ENCODE measurements around the gene NNT.
"Not testable (repeated sequence)": the region's sequence is repeated elsewhere in the genome, so short reads cannot be mapped to it uniquely, and the experiment has no call there.

The NNT gene

DNA sequence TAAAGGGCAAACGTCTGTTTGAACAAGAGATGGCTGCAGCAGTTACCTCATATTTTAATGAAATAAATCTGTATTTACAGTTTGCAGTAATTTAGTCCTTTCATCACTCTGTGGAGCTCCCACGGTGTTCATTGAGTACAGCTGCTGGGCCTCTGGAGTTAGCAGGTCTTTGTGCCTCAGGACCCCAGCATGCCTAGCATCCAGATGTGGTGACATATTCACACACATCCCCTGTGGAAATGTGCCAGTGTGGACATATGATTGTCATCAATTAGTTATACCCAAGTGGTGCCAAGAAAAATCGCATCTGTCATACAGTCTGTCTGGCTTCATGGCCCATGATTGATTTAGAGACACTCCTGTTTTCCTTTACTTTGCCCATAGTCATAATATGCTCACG lies 77.3 kb downstream of the NNT start:
- Histone ChIP-seq H3K36me3 (ENCODE audit: insufficient read depth, low read length) (no peaks in the 10 kb centered on the region), H3K4me1 (ENCODE audit: insufficient read depth, low read length) (no peaks in the 10 kb centered on the region), H3K9me3 (ENCODE audit: control insufficient read depth, insufficient read depth, low read length) (no peaks in the 10 kb centered on the region), H3K9ac (ENCODE audit: low read depth, low read length) (no peak overlapping the region)

DNA sequence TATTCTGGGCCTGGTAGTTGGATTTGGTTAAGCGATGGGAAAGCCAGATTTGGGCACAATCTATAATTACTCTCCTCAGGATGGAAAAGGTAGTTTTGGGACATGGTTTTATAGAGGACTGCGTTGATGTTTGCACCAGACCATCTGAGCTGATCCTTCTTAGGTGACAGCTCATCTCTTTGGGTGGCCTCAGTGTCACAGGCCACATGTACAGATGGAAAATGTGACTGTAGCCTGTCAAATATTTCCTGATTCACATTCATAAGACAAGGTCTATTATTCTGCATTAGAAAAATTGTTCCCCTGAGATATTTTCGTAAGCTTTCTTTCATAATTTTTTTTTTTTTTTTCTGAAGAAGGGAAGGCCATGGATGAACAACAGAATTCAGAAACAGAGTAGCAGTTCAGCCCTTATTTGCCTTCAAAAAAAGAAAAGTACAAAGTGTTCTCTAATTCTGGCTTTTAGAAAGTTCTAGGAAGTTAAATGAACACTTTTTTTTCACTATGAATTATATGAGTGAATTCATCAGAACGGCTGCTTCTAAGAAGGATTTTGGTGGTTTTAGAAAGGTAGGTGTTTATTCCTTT lies 81.0 kb downstream of the NNT start:
- Histone ChIP-seq H3K9ac (ENCODE audit: low read depth, low read length) (no peak overlapping the region), H3K9me3 (ENCODE audit: control insufficient read depth, insufficient read depth, low read length) (no peaks in the 10 kb centered on the region), H3K36me3 (ENCODE audit: insufficient read depth, low read length) (no peaks in the 10 kb centered on the region), H3K4me1 (ENCODE audit: insufficient read depth, low read length) (no peaks in the 10 kb centered on the region)

DNA sequence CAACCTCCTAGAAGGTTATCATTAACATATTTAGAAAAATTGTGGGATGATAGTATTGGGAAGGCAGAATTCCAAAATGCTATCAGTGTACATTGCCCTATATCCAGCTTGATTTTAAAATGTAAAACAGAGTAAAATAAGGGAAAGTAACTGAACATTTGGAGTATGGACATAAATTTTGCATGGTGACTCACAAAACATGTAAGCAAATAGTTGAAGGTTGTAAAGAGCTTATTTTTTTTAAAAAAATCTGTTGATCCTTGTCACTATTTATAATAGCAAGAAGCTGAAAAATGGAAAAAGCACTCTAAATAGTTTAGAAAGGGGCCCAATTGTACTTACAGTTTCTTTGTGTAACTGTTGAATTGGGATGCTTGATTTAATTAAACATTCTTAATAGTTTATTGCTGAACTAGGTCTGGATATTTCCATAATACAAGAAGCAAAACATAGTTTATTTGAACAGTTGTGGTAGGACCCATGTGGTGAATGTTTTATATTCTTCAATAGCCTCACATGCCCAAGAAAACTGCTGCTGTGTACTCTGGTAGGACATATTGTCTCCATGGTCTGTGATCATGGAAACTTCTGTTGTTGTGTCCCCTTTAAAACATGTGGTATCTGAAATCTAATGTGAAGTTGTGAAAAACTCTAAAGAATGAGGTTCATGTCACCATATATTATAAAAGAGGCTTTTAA lies 82.4 kb downstream of the NNT start:
- Histone ChIP-seq H3K9me3 (ENCODE audit: control insufficient read depth, insufficient read depth, low read length) (no peaks in the 10 kb centered on the region), H3K36me3 (ENCODE audit: insufficient read depth, low read length) (no peaks in the 10 kb centered on the region)

DNA sequence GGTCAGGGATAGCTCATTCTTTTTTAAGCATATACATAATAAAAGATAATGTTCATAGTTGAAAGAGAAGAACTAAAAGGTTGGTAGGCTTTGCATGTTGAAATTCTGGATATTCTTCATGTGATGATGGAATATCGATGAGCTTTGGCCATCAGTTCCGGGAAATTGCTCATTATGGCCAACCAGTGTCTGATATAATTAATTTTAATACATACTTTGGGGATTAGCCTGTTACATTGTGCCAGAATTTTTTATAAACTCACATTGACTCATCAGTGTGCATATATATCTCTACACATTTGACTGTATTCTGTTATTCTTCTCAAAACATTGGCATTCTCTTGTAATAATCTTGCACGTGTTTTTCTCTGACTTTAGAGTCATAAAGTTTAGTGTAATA lies 84.3 kb downstream of the NNT start:
- no peaks in the 10 kb centered on the region for H3K36me3 ChIP-seq (ENCODE audit: insufficient read depth, low read length)

More for the DNA sequence above, 82.4 kb downstream of the NNT start:
- H3K4me1 ChIP-seq (ENCODE audit: insufficient read depth, low read length): no peaks in the 10 kb centered on the region
- H3K9ac ChIP-seq (ENCODE audit: low read depth, low read length): no peak overlapping the region

DNA sequence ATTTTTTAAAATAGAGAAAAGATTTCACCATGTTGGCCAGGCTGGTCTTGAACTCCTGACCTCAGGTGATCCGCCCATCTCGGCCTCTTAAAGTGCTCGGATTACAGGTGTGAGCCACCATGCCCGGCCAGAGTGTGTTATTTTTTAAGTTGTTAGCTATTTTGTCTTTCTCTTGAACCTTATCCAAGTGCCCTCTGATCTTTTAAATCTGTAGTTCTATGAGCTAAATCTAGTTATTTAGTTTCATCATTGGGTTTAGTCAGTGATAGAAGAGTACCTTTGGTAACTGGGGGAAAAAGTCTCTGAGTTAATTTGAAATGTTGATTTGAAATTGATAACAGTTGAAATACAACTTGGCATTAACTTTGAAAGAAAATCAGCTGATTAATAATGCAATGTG lies 88.3 kb downstream of the NNT start:
- H3K9me3 ChIP-seq (ENCODE audit: control insufficient read depth, insufficient read depth, low read length): no peaks in the 10 kb centered on the region; the same call in 1 of the 2 replicates
- H3K9ac ChIP-seq (ENCODE audit: low read depth, low read length): no peak overlapping the region
- no peaks in the 10 kb centered on the region; the same call in 1 of the 2 replicates for H3K36me3 ChIP-seq (ENCODE audit: insufficient read depth, low read length)
- no peaks in the 10 kb centered on the region for H3K4me1 ChIP-seq (ENCODE audit: insufficient read depth, low read length)

More for the DNA sequence above, 84.3 kb downstream of the NNT start:
- H3K9me3 ChIP-seq (ENCODE audit: control insufficient read depth, insufficient read depth, low read length): no peaks in the 10 kb centered on the region
- no peaks in the 10 kb centered on the region for H3K4me1 ChIP-seq (ENCODE audit: insufficient read depth, low read length)
- H3K9ac ChIP-seq (ENCODE audit: low read depth, low read length): no peak overlapping the region

DNA sequence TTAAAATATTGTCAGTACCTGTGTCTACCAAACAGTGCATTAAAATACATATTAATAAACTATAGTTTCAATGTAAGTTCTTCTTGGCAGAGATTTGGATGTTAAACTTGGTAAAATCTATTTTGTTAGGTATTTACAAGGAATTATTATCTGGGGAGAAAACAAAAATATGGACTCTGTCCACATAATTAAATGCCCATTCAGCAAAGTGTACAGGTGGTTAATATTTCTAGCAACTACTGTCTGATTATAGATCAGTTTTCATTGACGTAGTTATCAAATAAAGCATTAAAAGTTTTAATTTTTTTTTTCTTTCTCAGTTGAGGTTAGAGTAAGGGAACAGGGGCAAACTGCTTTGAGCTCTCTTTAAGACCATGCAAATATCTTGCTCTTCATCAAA lies 88.9 kb downstream of the NNT start:
- H3K9ac ChIP-seq (ENCODE audit: low read depth, low read length): no peak overlapping the region
- no peaks in the 10 kb centered on the region; the same call in 1 of the 2 replicates for H3K36me3 ChIP-seq (ENCODE audit: insufficient read depth, low read length)
- H3K4me1 ChIP-seq (ENCODE audit: insufficient read depth, low read length): no peaks in the 10 kb centered on the region
- no peaks in the 10 kb centered on the region; the same call in 1 of the 2 replicates for H3K9me3 ChIP-seq (ENCODE audit: control insufficient read depth, insufficient read depth, low read length)

DNA sequence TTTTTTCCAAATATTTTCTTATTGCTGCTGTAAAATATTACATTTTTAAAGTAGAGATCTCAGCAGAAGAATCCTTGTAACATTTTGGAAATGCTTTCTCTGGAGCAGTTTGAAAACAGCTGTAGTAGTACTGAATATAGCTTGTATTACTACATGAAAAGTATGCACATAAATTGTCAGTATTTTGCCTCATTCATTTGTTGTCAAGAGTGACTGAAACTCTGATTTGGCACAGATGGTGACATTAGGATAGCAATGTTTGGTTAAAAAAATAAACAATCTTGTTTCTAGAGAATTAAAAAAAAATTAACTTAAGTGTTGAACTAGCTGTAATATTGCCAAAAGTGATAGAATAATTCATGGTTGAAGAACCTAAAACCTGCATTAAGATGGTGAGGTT lies 90.4 kb downstream of the NNT start:
- H3K9ac ChIP-seq (ENCODE audit: low read depth, low read length): no peak overlapping the region

DNA sequence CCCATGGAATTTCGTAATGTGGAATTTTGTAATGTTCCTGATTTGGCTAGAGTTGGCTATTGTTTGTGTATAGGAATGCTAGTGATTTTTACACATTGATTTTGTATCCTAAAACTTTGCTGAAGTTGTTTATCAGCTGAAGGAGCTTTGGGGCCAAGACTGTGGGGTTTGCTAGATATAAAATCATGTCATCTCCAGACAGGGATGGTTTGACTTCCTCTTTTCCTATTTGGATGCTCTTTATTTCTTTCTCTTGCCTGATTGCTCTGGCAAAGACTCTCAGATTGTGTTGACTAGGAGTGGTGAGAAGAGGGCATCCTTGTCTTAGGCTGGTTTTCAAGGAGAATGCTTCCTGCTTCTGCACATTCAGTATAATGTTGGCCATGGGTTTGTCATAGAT lies 91.0 kb downstream of the NNT start:
- Histone ChIP-seq H3K9ac (ENCODE audit: low read depth, low read length) (no peak overlapping the region), H3K4me1 (ENCODE audit: insufficient read depth, low read length) (no peaks in the 10 kb centered on the region), H3K9me3 (ENCODE audit: control insufficient read depth, insufficient read depth, low read length) (no peaks in the 10 kb centered on the region; the same call in 1 of the 2 replicates), H3K36me3 (ENCODE audit: insufficient read depth, low read length) (no peaks in the 10 kb centered on the region; the same call in 1 of the 2 replicates)

More for the DNA sequence above, 90.4 kb downstream of the NNT start:
- no peaks in the 10 kb centered on the region; the same call in 1 of the 2 replicates for H3K9me3 ChIP-seq (ENCODE audit: control insufficient read depth, insufficient read depth, low read length)
- no peaks in the 10 kb centered on the region for H3K4me1 ChIP-seq (ENCODE audit: insufficient read depth, low read length)
- no peaks in the 10 kb centered on the region; the same call in 1 of the 2 replicates for H3K36me3 ChIP-seq (ENCODE audit: insufficient read depth, low read length)

DNA sequence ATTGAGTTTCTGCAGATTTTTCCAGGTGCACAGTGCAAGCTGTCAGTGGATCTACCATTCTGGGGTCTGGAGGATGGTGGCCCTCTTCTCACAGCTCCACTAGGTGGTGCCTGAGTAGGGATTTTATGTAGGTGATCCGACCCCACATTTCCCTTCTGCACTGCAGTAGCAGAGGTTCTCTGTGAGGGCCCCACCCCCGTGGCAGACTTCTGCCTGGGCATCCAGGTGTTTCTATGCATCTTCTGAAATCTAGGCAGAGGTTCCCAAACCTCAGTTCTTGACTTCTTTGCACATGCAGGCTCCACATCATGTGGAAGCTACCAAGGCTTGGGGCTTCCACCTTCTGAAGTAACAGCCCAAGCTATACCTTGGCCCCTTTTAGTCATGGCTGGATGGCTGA lies 93.5 kb downstream of the NNT start:
- not testable (repeated sequence) for H3K9ac ChIP-seq (ENCODE audit: low read depth, low read length); H3K4me1 ChIP-seq (ENCODE audit: insufficient read depth, low read length); H3K36me3 ChIP-seq (ENCODE audit: insufficient read depth, low read length); H3K9me3 ChIP-seq (ENCODE audit: control insufficient read depth, insufficient read depth, low read length)

DNA sequence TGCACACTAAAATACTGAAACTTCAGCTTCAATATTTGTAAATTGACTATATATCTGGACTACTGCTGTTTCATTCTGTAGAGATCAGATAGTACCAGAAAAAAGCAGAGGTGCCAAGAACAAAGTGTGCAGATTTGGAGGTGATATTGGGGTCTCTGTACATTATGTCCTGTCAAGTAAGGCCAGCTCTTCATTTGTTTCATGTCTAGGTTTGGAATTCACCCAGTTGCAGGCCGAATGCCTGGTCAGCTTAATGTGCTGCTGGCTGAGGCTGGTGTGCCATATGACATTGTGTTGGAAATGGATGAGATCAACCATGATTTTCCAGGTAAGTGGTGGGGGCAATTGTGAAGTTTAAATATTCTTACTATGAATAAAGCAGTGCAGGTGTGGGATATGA lies 96.9 kb downstream of the NNT start:
- Histone ChIP-seq H3K4me1 (ENCODE audit: insufficient read depth, low read length) (no peaks in the 10 kb centered on the region), H3K9me3 (ENCODE audit: control insufficient read depth, insufficient read depth, low read length) (no peaks in the 10 kb centered on the region; the same call in 1 of the 2 replicates), H3K9ac (ENCODE audit: low read depth, low read length) (no peak overlapping the region), H3K36me3 (ENCODE audit: insufficient read depth, low read length) (no peaks in the 10 kb centered on the region; the same call in 1 of the 2 replicates)

DNA sequence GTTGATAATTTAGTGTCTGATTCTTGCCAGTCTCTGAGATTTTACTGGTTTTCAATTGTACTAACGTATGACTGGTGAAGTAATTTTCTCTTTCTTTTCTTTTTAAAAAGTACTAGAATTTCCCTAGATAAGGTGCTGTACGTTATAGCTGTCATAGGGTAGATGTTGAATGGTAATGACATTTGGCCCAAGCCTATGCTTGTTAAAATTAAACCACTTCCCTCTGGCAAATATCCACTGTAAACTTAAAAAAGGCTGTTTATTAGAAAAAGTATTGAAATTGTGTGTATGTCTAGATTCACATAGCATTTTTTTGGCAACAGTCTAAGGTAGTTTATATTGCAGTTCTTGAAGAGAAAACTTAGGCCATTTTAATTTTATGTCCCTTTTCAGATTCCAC lies 97.6 kb downstream of the NNT start:
- Histone ChIP-seq H3K9me3 (ENCODE audit: control insufficient read depth, insufficient read depth, low read length) (no peaks in the 10 kb centered on the region; the same call in 1 of the 2 replicates), H3K4me1 (ENCODE audit: insufficient read depth, low read length) (no peaks in the 10 kb centered on the region), H3K9ac (ENCODE audit: low read depth, low read length) (no peak overlapping the region), H3K36me3 (ENCODE audit: insufficient read depth, low read length) (no peaks in the 10 kb centered on the region; the same call in 1 of the 2 replicates)

DNA sequence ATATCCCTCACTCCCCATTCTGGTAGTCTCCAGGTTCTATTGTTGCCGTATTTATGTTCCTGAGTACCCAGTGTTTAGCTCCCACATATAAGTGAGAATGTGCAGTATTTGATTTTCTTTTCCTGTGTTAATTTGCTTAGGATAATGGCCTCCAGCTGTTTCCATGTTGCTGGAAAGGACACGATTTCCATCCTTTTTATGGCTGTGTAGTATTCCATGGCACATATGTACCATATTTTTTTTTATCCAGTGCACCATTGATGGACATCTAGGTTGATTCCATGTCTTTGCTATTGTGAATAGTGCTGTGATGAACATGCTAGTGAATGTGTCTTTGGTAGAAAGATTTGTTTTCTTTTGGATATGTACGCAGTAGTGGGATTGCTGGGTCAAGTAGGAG lies 98.2 kb downstream of the NNT start:
- Histone ChIP-seq H3K9me3 (ENCODE audit: control insufficient read depth, insufficient read depth, low read length) (no peaks in the 10 kb centered on the region; the same call in 1 of the 2 replicates), H3K36me3 (ENCODE audit: insufficient read depth, low read length) (no peaks in the 10 kb centered on the region), H3K9ac (ENCODE audit: low read depth, low read length) (no peak overlapping the region), H3K4me1 (ENCODE audit: insufficient read depth, low read length) (no peaks in the 10 kb centered on the region)

DNA sequence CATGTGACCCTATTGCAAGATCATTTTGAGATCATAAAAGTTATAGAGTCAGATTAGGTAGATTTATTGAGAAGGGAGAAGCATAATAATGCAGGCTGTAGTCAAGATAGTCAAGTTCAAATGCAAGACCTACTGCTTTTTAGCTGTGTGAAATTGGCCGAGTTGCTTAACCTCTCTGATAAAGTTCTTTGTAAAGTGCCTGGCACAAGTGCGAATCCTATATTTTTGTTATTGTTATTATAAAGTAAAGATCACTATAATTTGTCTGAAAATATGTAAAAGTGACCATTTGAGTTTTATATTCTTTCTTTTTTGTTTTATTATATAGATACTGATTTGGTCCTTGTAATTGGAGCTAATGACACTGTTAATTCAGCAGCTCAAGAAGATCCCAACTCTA lies 99.3 kb downstream of the NNT start:
- H3K36me3 ChIP-seq (ENCODE audit: insufficient read depth, low read length): no peaks in the 10 kb centered on the region
- H3K9ac ChIP-seq (ENCODE audit: low read depth, low read length): no peak overlapping the region
- H3K4me1 ChIP-seq (ENCODE audit: insufficient read depth, low read length): no peaks in the 10 kb centered on the region
- H3K9me3 ChIP-seq (ENCODE audit: control insufficient read depth, insufficient read depth, low read length): no peaks in the 10 kb centered on the region

DNA sequence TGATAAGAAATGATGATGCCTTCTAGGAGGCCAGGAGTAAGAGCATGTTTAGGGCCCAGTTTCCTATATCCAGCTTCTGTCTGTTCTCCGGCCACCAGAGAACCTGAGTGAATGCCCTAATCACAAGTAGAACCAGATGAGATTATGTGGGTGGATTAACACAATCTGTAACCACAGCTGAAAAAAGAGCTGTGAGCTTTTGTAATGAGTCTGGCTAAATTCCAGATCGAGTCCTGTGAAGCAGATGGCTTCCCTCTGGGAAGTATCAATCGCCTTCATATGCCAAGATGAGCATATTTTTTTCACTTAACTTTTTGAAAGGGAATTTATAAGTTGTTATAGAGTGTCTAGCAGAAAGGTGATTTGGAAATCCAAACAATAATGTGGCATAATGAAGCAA lies 99.8 kb downstream of the NNT start:
- no peaks in the 10 kb centered on the region for H3K36me3 ChIP-seq (ENCODE audit: insufficient read depth, low read length)
- H3K4me1 ChIP-seq (ENCODE audit: insufficient read depth, low read length): no peaks in the 10 kb centered on the region
- no peaks in the 10 kb centered on the region for H3K9me3 ChIP-seq (ENCODE audit: control insufficient read depth, insufficient read depth, low read length)
- H3K9ac ChIP-seq (ENCODE audit: low read depth, low read length): no peak overlapping the region

DNA sequence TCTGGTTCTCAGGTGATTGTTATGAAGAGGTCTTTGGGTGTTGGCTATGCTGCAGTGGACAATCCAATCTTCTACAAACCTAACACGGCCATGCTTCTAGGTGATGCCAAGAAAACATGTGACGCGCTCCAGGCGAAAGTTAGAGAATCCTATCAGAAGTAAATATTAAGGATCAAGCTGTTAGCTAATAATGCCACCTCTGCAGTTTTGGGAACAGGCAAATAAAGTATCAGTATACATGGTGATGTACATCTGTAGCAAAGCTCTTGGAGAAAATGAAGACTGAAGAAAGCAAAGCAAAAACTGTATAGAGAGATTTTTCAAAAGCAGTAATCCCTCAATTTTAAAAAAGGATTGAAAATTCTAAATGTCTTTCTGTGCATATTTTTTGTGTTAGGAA lies 101.3 kb downstream of the NNT start:
- Histone ChIP-seq H3K36me3 (ENCODE audit: insufficient read depth, low read length) (no peaks in the 10 kb centered on the region), H3K9me3 (ENCODE audit: control insufficient read depth, insufficient read depth, low read length) (no peaks in the 10 kb centered on the region), H3K9ac (ENCODE audit: low read depth, low read length) (no peak overlapping the region), H3K4me1 (ENCODE audit: insufficient read depth, low read length) (no peaks in the 10 kb centered on the region)
